Measurements from ENCODE around the gene DHX40.
"Not testable (repeated sequence)": the region's sequence is repeated elsewhere in the genome, so short reads cannot be mapped to it uniquely, and the experiment has no call there.

DHX40 gene

DNA sequence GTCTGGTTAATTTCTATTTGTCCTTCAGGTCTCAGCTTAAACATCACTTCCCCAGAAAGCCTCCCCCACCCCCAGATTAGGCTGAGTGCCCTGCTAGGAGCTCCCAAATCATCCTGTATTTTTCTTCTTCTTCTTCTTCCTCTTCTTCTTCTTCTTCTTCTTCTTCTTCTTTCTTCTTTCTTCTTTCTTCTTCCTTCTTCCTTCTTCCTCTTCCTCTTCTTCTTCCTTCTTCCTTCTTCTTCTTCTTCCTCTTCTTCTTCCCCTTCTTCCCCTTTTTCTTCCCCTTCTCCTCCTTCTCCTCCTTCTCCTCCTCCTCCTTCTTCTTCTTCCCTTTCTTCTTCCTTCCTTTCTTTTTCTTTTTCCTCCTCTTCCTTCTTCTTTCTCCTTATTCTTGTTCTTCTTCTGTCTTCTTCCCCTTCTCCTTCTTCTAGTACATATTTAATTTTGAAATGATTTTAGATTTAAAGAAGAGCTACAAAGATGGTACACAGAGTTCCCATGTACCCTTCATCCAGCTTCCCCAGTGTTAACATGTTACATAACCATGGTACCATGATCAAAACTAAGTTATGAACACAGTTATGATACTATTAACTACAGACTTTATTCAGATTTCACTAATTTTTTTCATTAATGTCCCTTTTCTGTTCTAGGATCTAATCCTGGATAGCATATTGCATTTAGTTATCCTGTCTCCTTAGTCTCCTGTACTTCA, 27.1 kb upstream of the DHX40 start:
- TF ChIP-seq, protein P1, sequence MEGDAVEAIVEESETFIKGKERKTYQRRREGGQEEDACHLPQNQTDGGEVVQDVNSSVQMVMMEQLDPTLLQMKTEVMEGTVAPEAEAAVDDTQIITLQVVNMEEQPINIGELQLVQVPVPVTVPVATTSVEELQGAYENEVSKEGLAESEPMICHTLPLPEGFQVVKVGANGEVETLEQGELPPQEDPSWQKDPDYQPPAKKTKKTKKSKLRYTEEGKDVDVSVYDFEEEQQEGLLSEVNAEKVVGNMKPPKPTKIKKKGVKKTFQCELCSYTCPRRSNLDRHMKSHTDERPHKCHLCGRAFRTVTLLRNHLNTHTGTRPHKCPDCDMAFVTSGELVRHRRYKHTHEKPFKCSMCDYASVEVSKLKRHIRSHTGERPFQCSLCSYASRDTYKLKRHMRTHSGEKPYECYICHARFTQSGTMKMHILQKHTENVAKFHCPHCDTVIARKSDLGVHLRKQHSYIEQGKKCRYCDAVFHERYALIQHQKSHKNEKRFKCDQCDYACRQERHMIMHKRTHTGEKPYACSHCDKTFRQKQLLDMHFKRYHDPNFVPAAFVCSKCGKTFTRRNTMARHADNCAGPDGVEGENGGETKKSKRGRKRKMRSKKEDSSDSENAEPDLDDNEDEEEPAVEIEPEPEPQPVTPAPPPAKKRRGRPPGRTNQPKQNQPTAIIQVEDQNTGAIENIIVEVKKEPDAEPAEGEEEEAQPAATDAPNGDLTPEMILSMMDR (IDR thresholded peaks at IDR 0.05; ENCODE audit: low read depth, low read length, missing control alignments), result no peak
- no peak overlapping the region for H3K4me3 ChIP-seq (replicated peaks; ENCODE audit: low read depth, low read length)
- DNase-seq (ENCODE audit: extremely low read depth, low read depth), result no peak

GRCh38 chr17:59542960-59543635, 22.3 kb upstream of the DHX40 start:
- no peak overlapping the region for H3K4me3 ChIP-seq (replicated peaks; ENCODE audit: low read depth, low read length)
- no peak for DNase-seq (ENCODE audit: extremely low read depth, low read depth)
- TF ChIP-seq, protein P1 (IDR thresholded peaks at IDR 0.05; ENCODE audit: low read depth, low read length, missing control alignments), result no peak

GRCh38 chr17:59545942-59546341, 19.5 kb upstream of the DHX40 start:
- TF ChIP-seq, protein P1 (IDR thresholded peaks at IDR 0.05; ENCODE audit: low read depth, low read length, missing control alignments), result no peak
- no peak for DNase-seq (ENCODE audit: extremely low read depth, low read depth)
- H3K4me3 ChIP-seq (replicated peaks; ENCODE audit: low read depth, low read length), result no peak overlapping the region

GRCh38 chr17:59547131-59547915, 18.1 kb upstream of the DHX40 start:
- DNase-seq (ENCODE audit: extremely low read depth, low read depth), result no peak
- H3K4me3 ChIP-seq (replicated peaks; ENCODE audit: low read depth, low read length), result no peak overlapping the region
- TF ChIP-seq, protein P1 (IDR thresholded peaks at IDR 0.05; ENCODE audit: low read depth, low read length, missing control alignments), result no peak

DNA sequence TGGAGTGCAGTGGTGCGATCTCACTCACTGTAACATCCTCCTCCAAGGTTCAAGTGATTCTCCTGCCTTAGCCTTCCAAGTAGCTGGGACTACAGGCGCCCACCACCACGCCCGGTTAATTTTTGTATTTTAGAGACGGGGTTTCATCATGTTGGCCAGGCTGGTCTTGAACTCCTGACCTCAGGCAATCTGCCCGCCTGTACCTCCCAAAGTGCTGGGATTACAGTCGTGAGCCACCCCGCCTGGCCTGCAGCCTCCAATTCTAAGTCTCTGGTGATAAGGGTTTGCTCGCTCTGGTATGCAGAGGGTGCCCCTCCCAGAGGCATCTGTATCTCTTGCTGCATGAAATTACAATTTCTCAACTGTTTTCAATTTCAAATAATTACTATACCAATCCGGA, 16.4 kb upstream of the DHX40 start:
- DNase-seq (ENCODE audit: extremely low read depth, low read depth); H3K4me3 ChIP-seq (replicated peaks; ENCODE audit: low read depth, low read length): not testable (repeated sequence)

- no peak overlapping the region for H3K4me3 ChIP-seq (replicated peaks; ENCODE audit: low read depth, low read length)
- DNase-seq (ENCODE audit: extremely low read depth, low read depth), result no peak
- TF ChIP-seq, protein P1 (IDR thresholded peaks at IDR 0.05; ENCODE audit: low read depth, low read length, missing control alignments), result no peak
Observed at GRCh38 chr17:59550703-59551102, 14.7 kb upstream of the DHX40 start.

GRCh38 chr17:59558039-59558438, 7.4 kb upstream of the DHX40 start:
- TF ChIP-seq, protein P1 (IDR thresholded peaks at IDR 0.05; ENCODE audit: low read depth, low read length, missing control alignments), result no peak
- no peak overlapping the region for H3K4me3 ChIP-seq (replicated peaks; ENCODE audit: low read depth, low read length)
- DNase-seq (ENCODE audit: extremely low read depth, low read depth), result no peak

All from HFF-Myc (cell line).